ENCODE measurements around the gene AP1B1. TPM values are rescaled to one million over a fixed set of nuclear protein-coding genes. Genes with fewer than 3 reads are reported as not detected.
A peak's percentile ranks its signal among the peaks of the same experiment; 100 is the strongest.

AP1B1 gene
- total and polyA plus RNA-seq, 2 of the 8 experiments (the other 6 are each of a cell fraction or from before 2014, with no cell fraction given): 64.2 to 86.8 TPM

DNA sequence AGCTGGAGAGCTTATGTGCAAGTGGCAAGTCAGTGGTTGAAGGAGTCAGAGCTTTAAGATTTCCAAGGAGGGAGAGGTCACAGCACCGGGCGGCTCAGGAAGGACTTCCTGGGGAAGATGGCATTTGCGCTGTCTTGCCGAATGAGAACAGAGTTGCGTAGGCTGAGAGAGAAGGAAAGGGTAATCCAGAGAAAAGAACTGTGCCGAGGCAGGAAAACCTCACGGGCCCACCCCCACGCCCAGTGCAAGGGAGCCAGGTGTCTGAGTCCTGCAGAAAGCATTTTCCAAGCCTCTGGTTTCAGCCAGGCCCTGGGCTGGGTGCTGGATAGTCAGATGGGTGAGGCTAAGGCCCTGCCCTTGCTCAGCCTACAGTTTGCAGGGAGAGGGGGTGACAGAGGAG lies 3.2 kb upstream of the AP1B1 start:
- WGBS, 2 experiments (ENCODE audit: extremely low coverage in 1 of 2, insufficient coverage in 1 of 2, insufficient read length in 1 of 2, insufficient replicate concordance in 2 of 2, low coverage in 1 of 2, low lambda C conversion rate in 2 of 2, missing lambda C conversion rate in 1 of 2): 89% methylated on average over 8 of the region's 8 CpGs; no CpG with 5 or more reads in 1 of the 2 experiments
- TF ChIP-seq POLR2A (IDR thresholded peaks at IDR 0.05; ENCODE audit: control extremely low read depth in 1 of 2, low read depth in 2 of 2, low read length in 2 of 2): no peak
- no peak for TF ChIP-seq KDM5A (IDR thresholded peaks at IDR 0.05; ENCODE audit: low read length)
- TF ChIP-seq RNF2 (IDR thresholded peaks at IDR 0.05; ENCODE audit: borderline replicate concordance, low read depth, low read length, missing control alignments, poor library complexity, severe bottlenecking): no peak
- no peak for TF ChIP-seq SP4 (IDR thresholded peaks at IDR 0.05; ENCODE audit: low read length)
- TF ChIP-seq CBX8 (IDR thresholded peaks at IDR 0.05; ENCODE audit: borderline replicate concordance, low read depth, low read length): no peak
- no peak for TF ChIP-seq POLR2AphosphoS5 (IDR thresholded peaks at IDR 0.05; ENCODE audit: low read depth, low read length)
- TF ChIP-seq EP300 (IDR thresholded peaks at IDR 0.05; ENCODE audit: borderline replicate concordance in 1 of 2, low read depth in 2 of 2, low read length in 2 of 2): no peak
- TF ChIP-seq SIX5 (IDR thresholded peaks at IDR 0.05; ENCODE audit: low read depth, low read length): no peak
- TF ChIP-seq HDAC6 (IDR thresholded peaks at IDR 0.05; ENCODE audit: low read depth, low read length): no peak
- no peak for TF ChIP-seq TBP (IDR thresholded peaks at IDR 0.05; ENCODE audit: low read depth, low read length)
- TF ChIP-seq SIRT6 (IDR thresholded peaks at IDR 0.05; ENCODE audit: low read length): no peak
- TF ChIP-seq RBBP5 (IDR thresholded peaks at IDR 0.05; ENCODE audit: borderline replicate concordance, low read depth, low read length): no peak
- no peak for TF ChIP-seq BCL11A (IDR thresholded peaks at IDR 0.05; ENCODE audit: low read depth in 2 of 2, low read length in 2 of 2)
- no peak for TF ChIP-seq NRF1 (IDR thresholded peaks at IDR 0.05; ENCODE audit: low read depth, low read length)
- TF ChIP-seq RXRA (IDR thresholded peaks at IDR 0.05; ENCODE audit: insufficient read depth, low read depth, low read length): no peak

More for the DNA sequence above, 3.2 kb upstream of the AP1B1 start:
- H3K23me2 ChIP-seq (ENCODE audit: low read depth, low read length): peaks cover 6% of the 10 kb centered on the region; the same call in 1 of the 2 replicates
- no peaks in the 10 kb centered on the region for H3K36me3 ChIP-seq (ENCODE audit: control insufficient read depth in 2 of 4, insufficient read depth in 4 of 4, low read length in 3 of 4)
- H3K79me2 ChIP-seq (ENCODE audit: control insufficient read depth in 1 of 2, insufficient read depth in 2 of 2, low read length in 2 of 2): peaks cover 0 to 12% of the 10 kb centered on the region in 2 experiments; a peak in 2 of 4 replicates
- no peak overlapping the region for H2BK12ac ChIP-seq (ENCODE audit: low read depth, low read length)
- ChIA-PET CTCF (ENCODE audit: partially characterized antibody) (interaction anchor here (0.7 to 6.1 kb wide), 2 partner anchors 107 to 133 kb away, joined by 3 to 47 read pairs; no protein-coding TSS in a partner anchor), POLR2A (ENCODE audit: partially characterized antibody) (no interaction called here)
- no peak overlapping the region for H4K91ac ChIP-seq (replicated peaks; ENCODE audit: insufficient read length, low read length)
- H3K14ac ChIP-seq (ENCODE audit: insufficient read length): no peak overlapping the region
- no peak overlapping the region for H3K4me3 ChIP-seq (ENCODE audit: extremely low read depth in 1 of 4, insufficient read depth in 2 of 4, low read depth in 3 of 4, low read length in 4 of 4)
- no peak overlapping the region for H3K9ac ChIP-seq (replicated peaks in 1 of 4; ENCODE audit: extremely low read depth in 1 of 4, low read depth in 3 of 4, low read length in 3 of 4)
- no peak overlapping the region for H2BK5ac ChIP-seq (ENCODE audit: low read depth, low read length)
- H2BK15ac ChIP-seq (ENCODE audit: low read length): no peak overlapping the region
- H2BK20ac ChIP-seq (ENCODE audit: low read length): no peak overlapping the region
- H3K27ac ChIP-seq (ENCODE audit: low read depth, low read length): no peak overlapping the region
- H3K56ac ChIP-seq (replicated peaks; ENCODE audit: insufficient read length, low read depth, low read length): no peak overlapping the region
- no peak overlapping the region for H4K8ac ChIP-seq (ENCODE audit: extremely low read depth, insufficient read depth, low read length)
- H4K20me1 ChIP-seq (replicated peaks in 1 of 2; ENCODE audit: control insufficient read depth in 1 of 2, insufficient read depth in 2 of 2, low read length in 2 of 2): peaks cover 0 to 5% of the 10 kb centered on the region in 2 experiments
- no peak overlapping the region for H3K23ac ChIP-seq (ENCODE audit: insufficient read length)
- H2BK120ac ChIP-seq (replicated peaks; ENCODE audit: low read depth, low read length): no peak overlapping the region
- H2AK5ac ChIP-seq (ENCODE audit: low read depth, low read length): no peak overlapping the region
- no peak overlapping the region for H4K5ac ChIP-seq (ENCODE audit: insufficient read length, low read depth, low read length)
- no peak overlapping the region for H3K4ac ChIP-seq (replicated peaks; ENCODE audit: insufficient read length, low read depth, low read length)
- FAIRE-seq: no peak
- no peak overlapping the region for H3K18ac ChIP-seq (ENCODE audit: extremely low read depth, low read length)
- no peak for DNase-seq (ENCODE audit: low read depth in 1 of 2, low spot score in 2 of 2)
- peaks cover 2 to 5% (median 2%) of the 10 kb centered on the region in 4 experiments; a peak in 4 of 7 replicates for H3K4me1 ChIP-seq (replicated peaks in 1 of 4; ENCODE audit: control insufficient read depth in 3 of 4, insufficient read depth in 4 of 4, low read length in 3 of 4)
- no peak overlapping the region for H3K4me2 ChIP-seq (ENCODE audit: insufficient read depth in 1 of 2, low read depth in 2 of 2, low read length in 2 of 2)
- H3K9me3 ChIP-seq (ENCODE audit: insufficient read depth in 2 of 2, low read depth in 1 of 2, low read length in 1 of 2): no peaks in the 10 kb centered on the region
- H3K79me1 ChIP-seq (ENCODE audit: low read depth, low read length): peaks cover 4% of the 10 kb centered on the region; the same call in 1 of the 2 replicates
- peak overlapping the region; percentile 18; the same call in 1 of the 2 replicates for H2AFZ ChIP-seq (ENCODE audit: low read length)
- H3K27me3 ChIP-seq (replicated peaks in 1 of 4; ENCODE audit: control insufficient read depth in 3 of 4, extremely low read depth in 1 of 4, insufficient read depth in 3 of 4, low read length in 3 of 4): no peaks in the 10 kb centered on the region

Data from H1 (cell line).